Activated CD8-positive, alpha-beta T cell treated with anti-CD3 and anti-CD28 coated beads, Interleukin-2, amount 10 ng/mL, durations not matched to agents 7 days and 5 days (primary cell): Measurements from ENCODE around the gene MAMDC4. TPM values are rescaled to one million over a fixed set of nuclear protein-coding genes. Genes with fewer than 3 reads are reported as not detected.
A peak's percentile ranks its signal among the peaks of the same experiment; 100 is the strongest.

Experiments used
- ATAC-seq: fragments of 150-1000 bp; cut with Tn5 transposase; one replicate; pipeline ENCODE4 v1.10.0; 2021; ENCODE audit warnings: moderate library complexity
- CTCF ChIA-PET: fragments of 350-600 bp; sonication (Branson Sonifier 250); formaldehyde crosslinking; loops from one replicate; lab custom pipeline; 2021; ENCODE audit warnings: antibody characterized with exemption; lab: Charles Lee
- POLR2A ChIA-PET: fragments of 350-600 bp; sonication (Branson Sonifier 250); formaldehyde crosslinking; loops from one replicate; lab custom pipeline; 2021; ENCODE audit warnings: antibody characterized with exemption; lab: Charles Lee
- DNase-seq: peaks from one replicate; pipeline ENCODE4 v3.0.0-alpha.2; 2020
- H3K27ac Mint-ChIP-seq: one replicate; pipeline ENCODE4 v1.8.0; 2021; ENCODE audit warnings: mild to moderate bottlenecking, mixed read lengths
- H3K27me3 Mint-ChIP-seq: one replicate; pipeline ENCODE4 v1.8.0; 2021; ENCODE audit warnings: low read depth, mixed read lengths
- H3K36me3 Mint-ChIP-seq: one replicate; pipeline ENCODE4 v1.8.0; 2021; ENCODE audit warnings: low read depth, mixed read lengths
- H3K4me1 Mint-ChIP-seq: one replicate; pipeline ENCODE4 v1.8.0; 2021; ENCODE audit warnings: low read depth, mixed read lengths
- H3K4me3 Mint-ChIP-seq: one replicate; pipeline ENCODE4 v1.8.0; 2021; ENCODE audit warnings: mild to moderate bottlenecking, mixed read lengths
- H3K9me3 Mint-ChIP-seq: one replicate; pipeline ENCODE4 v1.8.0; 2022; ENCODE audit warnings: mixed read lengths; ENCODE audit not compliant: insufficient read depth
- total RNA-seq, 2 experiments: library from RNA; stranded (reverse); gene quantifications; one replicate each; pipeline ENCODE4 v1.2.3, GENCODE V29; 2021

MAMDC4 gene
- total RNA-seq, 2 experiments from 2014 or later: 14.7 to 15.8 TPM

- no peak overlapping the region for H3K27ac Mint-ChIP-seq
- no peaks in the 10 kb centered on the region for H3K27me3 Mint-ChIP-seq
- peaks cover 20% of the 10 kb centered on the region for H3K4me1 Mint-ChIP-seq
- no peaks in the 10 kb centered on the region for H3K9me3 Mint-ChIP-seq
- DNase-seq: no peak
- H3K4me3 Mint-ChIP-seq: no peak overlapping the region
- peaks cover 40% of the 10 kb centered on the region for H3K36me3 Mint-ChIP-seq
- ChIA-PET POLR2A (interaction anchor here (1.0 kb wide), 1 partner anchor 8 kb away, joined by 3 read pairs; no protein-coding TSS in a partner anchor), CTCF (no interaction called here)
- ATAC-seq: no peak
Measured at GRCh38 chr9:136889858-136890257, 37.7 kb downstream of the MAMDC4 start.

GRCh38 chr9:136890661-136891060 is 38.5 kb downstream of the MAMDC4 start:
- ChIA-PET CTCF (no interaction called here), POLR2A (interaction anchor here (1.0 to 1.3 kb wide), 2 partner anchors 9 to 12 kb away, joined by 3 to 5 read pairs; no protein-coding TSS in a partner anchor)
- H3K4me3 Mint-ChIP-seq: no peak overlapping the region
- DNase-seq (no peak), ATAC-seq (no peak)
- no peak overlapping the region for H3K27ac Mint-ChIP-seq
- peaks cover 15% of the 10 kb centered on the region for H3K4me1 Mint-ChIP-seq
- H3K9me3 Mint-ChIP-seq: no peaks in the 10 kb centered on the region
- peaks cover 44% of the 10 kb centered on the region for H3K36me3 Mint-ChIP-seq
- H3K27me3 Mint-ChIP-seq: no peaks in the 10 kb centered on the region

DNA sequence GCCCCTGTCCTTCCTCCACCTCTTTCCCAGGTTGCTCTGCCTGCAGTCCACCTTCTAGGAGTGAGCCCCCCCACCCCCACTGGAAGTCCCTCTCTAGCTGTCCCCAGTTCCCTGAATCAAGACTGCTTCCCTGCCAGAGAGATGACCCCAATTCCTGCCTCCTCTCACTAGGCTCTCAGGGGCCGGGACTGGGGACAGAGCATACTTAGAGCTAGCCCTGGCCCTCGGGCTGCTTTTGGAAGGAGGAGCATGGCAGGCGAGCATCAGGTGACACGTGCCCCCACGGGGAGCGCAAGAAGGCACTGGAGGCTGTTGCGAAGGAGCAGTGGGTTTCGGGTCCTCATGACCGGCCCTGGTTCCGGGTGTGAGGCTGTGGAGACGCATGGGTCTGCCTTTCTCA is 43.9 kb downstream of the MAMDC4 start:
- ATAC-seq (no peak), DNase-seq (no peak)
- Mint-ChIP-seq H3K9me3 (no peaks in the 10 kb centered on the region), H3K4me3 (no peak overlapping the region), H3K36me3 (peaks cover 41% of the 10 kb centered on the region), H3K4me1 (peaks cover 14% of the 10 kb centered on the region), H3K27ac (no peak overlapping the region), H3K27me3 (no peaks in the 10 kb centered on the region)
- ChIA-PET POLR2A (no interaction called here), CTCF (no interaction called here)

GRCh38 chr9:136898483-136899100 is 46.4 kb downstream of the MAMDC4 start:
- ATAC-seq (no peak), DNase-seq (no peak)
- peaks cover 48% of the 10 kb centered on the region for H3K36me3 Mint-ChIP-seq
- no peak overlapping the region for H3K27ac Mint-ChIP-seq
- no peaks in the 10 kb centered on the region for H3K9me3 Mint-ChIP-seq
- CTCF ChIA-PET: interaction anchor here (1.3 kb wide), 1 partner anchor 56 kb away, joined by 6 read pairs; the partner anchor contains the start of gene AJM1
- H3K4me3 Mint-ChIP-seq: no peak overlapping the region
- no peaks in the 10 kb centered on the region for H3K27me3 Mint-ChIP-seq
- H3K4me1 Mint-ChIP-seq: peaks cover 35% of the 10 kb centered on the region
- POLR2A ChIA-PET: interaction anchor here (1.1 kb wide), 1 partner anchor 12 kb away, joined by 3 read pairs; the partner anchor contains the start of gene TRAF2

DNA sequence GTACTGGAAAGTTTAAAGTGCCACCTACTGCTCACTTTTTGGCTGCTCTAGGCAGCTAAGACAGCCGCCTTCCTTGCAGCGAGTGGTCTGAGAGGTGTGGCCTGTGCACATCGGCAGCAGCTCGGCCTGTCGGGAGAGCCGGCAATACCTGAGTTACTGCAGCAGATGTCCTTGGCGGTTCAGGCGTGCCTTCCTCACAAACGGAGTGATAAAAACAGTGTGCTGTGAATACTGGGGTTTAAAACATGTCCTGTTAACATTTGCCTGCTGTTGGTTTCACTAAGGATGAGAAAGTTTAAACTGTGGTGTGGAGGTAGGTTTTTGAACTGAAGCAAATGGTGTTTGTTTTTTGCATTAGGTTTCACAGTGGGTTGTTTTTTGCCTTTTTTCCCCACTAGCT is 47.0 kb downstream of the MAMDC4 start:
- ChIA-PET CTCF (interaction anchor here (1.3 kb wide), 1 partner anchor 57 kb away, joined by 6 read pairs; the partner anchor contains the start of gene AJM1), POLR2A (interaction anchor here (0.7 kb wide), 1 partner anchor 17 kb away, joined by 3 read pairs; no protein-coding TSS in a partner anchor)
- Mint-ChIP-seq H3K4me1 (peaks cover 35% of the 10 kb centered on the region), H3K9me3 (no peaks in the 10 kb centered on the region), H3K36me3 (peaks cover 50% of the 10 kb centered on the region), H3K27me3 (no peaks in the 10 kb centered on the region), H3K4me3 (no peak overlapping the region), H3K27ac (no peak overlapping the region)
- no peak for ATAC-seq
- no peak for DNase-seq

DNA sequence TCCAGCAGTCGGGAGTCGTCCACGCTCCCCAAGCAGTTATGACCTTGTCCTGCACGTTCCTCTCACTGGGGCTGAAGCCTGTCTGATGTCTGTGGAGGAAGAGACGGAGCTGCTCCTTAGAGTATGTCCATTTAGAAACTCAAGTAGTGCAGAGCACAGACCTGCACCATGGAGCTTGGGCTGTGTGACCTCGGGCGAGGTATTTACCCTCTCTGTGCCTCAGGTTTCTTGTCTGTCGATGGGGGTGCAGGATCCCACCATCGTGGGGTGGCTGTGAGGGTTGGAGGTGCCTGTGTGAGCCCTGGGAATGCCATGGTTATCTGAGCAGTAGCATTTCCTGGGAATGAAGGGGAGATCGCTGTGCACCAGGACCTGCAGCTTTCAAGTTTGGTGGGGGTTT is 48.4 kb downstream of the MAMDC4 start:
- CTCF ChIA-PET: interaction anchor here (1.2 to 3.1 kb wide), 2 partner anchors 15 to 58 kb away, joined by 6 to 14 read pairs; partner anchors contain the start of genes AJM1 and TRAF2

GRCh38 chr9:136900988-136901515 is 48.9 kb downstream of the MAMDC4 start:
- no peak for ATAC-seq
- ChIA-PET CTCF (interaction anchor here (1.0 to 3.1 kb wide), 4 partner anchors 15 to 133 kb away, joined by 3 to 14 read pairs (median 5); partner anchors contain the start of genes AJM1 and TRAF2), POLR2A (interaction anchor here (1.4 to 3.2 kb wide), 3 partner anchors 14 to 26 kb away, joined by 4 to 28 read pairs (median 15); partner anchors contain the start of gene TRAF2)

More for the DNA sequence above, 48.4 kb downstream of the MAMDC4 start:
- Mint-ChIP-seq H3K9me3 (no peaks in the 10 kb centered on the region), H3K27me3 (no peaks in the 10 kb centered on the region), H3K27ac (peak overlapping the region; percentile 41), H3K4me3 (no peak overlapping the region), H3K4me1 (peaks cover 35% of the 10 kb centered on the region), H3K36me3 (peaks cover 44% of the 10 kb centered on the region)
- POLR2A ChIA-PET: interaction anchor here (3.2 kb wide), 1 partner anchor 14 kb away, joined by 28 read pairs; the partner anchor contains the start of gene TRAF2
- ATAC-seq: no peak
- DNase-seq: no peak

GRCh38 chr9:136901516-136902258 is 49.5 kb downstream of the MAMDC4 start:
- Mint-ChIP-seq H3K4me1 (peaks cover 35% of the 10 kb centered on the region), H3K4me3 (peak overlapping the region; percentile 46), H3K27me3 (no peaks in the 10 kb centered on the region), H3K36me3 (peaks cover 48% of the 10 kb centered on the region), H3K9me3 (no peaks in the 10 kb centered on the region), H3K27ac (peak overlapping the region; percentile 83)
- POLR2A ChIA-PET: interaction anchor here (0.9 to 3.2 kb wide), 13 partner anchors 11 to 717 kb away, joined by 3 to 28 read pairs (median 5); partner anchors contain the start of genes EHMT1, PAXX, RABL6 and TRAF2
- CTCF ChIA-PET: interaction anchor here (0.9 to 3.1 kb wide), 9 partner anchors 8 to 166 kb away, joined by 3 to 14 read pairs (median 4); partner anchors contain the start of genes AJM1 and TRAF2
- ATAC-seq (peak; percentile 41), DNase-seq (peak; percentile 63)

More at GRCh38 chr9:136900988-136901515, 48.9 kb downstream of the MAMDC4 start:
- Mint-ChIP-seq H3K4me3 (no peak overlapping the region), H3K9me3 (no peaks in the 10 kb centered on the region), H3K27ac (peak overlapping the region; percentile 83), H3K36me3 (peaks cover 44% of the 10 kb centered on the region), H3K27me3 (no peaks in the 10 kb centered on the region), H3K4me1 (peaks cover 35% of the 10 kb centered on the region)
- DNase-seq: no peak

GRCh38 chr9:136902259-136902821 is 50.2 kb downstream of the MAMDC4 start:
- Mint-ChIP-seq H3K4me1 (peaks cover 32% of the 10 kb centered on the region), H3K36me3 (peaks cover 52% of the 10 kb centered on the region), H3K4me3 (peak overlapping the region; percentile 36), H3K27ac (peak overlapping the region; percentile 83), H3K9me3 (no peaks in the 10 kb centered on the region), H3K27me3 (no peaks in the 10 kb centered on the region)
- POLR2A ChIA-PET: interaction anchor here (0.9 to 3.2 kb wide), 13 partner anchors 11 to 716 kb away, joined by 3 to 28 read pairs (median 5); partner anchors contain the start of genes EHMT1, PAXX, RABL6 and TRAF2
- CTCF ChIA-PET: interaction anchor here (0.9 to 3.1 kb wide), 8 partner anchors 9 to 302 kb away, joined by 3 to 14 read pairs (median 4); partner anchors contain the start of genes AJM1 and TRAF2
- peak; percentile 74 for ATAC-seq
- peak; percentile 61 for DNase-seq

DNA sequence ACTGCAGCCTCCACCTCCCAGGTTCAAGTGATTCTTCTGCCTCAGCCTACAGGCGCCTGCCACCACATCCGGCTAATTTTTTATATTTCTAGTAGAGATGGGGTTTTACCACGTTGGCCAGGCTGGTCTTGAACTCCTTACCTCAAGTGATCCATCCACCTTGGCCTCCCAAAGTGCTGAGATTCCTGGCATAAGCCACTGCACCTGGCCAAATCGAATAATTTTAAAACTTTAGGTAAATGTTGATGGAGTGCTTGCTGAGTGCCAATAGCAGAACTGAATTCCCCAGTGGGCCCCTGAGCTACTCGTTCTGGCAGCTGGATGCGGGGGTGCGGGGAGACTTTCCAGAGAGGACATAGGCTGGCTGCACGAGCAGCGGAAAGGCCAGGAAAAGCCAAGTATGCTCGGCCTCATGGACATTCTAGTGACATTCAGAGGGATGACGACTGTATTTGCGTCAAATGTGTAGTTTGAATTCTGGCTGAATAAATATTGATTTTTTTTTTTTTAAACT is 51.0 kb downstream of the MAMDC4 start:
- Mint-ChIP-seq H3K36me3 (peaks cover 59% of the 10 kb centered on the region), H3K4me1 (peaks cover 32% of the 10 kb centered on the region), H3K27ac (no peak overlapping the region), H3K27me3 (no peaks in the 10 kb centered on the region), H3K9me3 (no peaks in the 10 kb centered on the region), H3K4me3 (no peak overlapping the region)
- DNase-seq: no peak
- ChIA-PET POLR2A (interaction anchor here (0.9 to 3.2 kb wide), 6 partner anchors 12 to 96 kb away, joined by 3 to 28 read pairs (median 6); partner anchors contain the start of genes RABL6 and TRAF2), CTCF (interaction anchor here (0.9 to 3.1 kb wide), 6 partner anchors 10 to 302 kb away, joined by 3 to 14 read pairs (median 4); partner anchors contain the start of genes AJM1 and TRAF2)
- no peak for ATAC-seq
